Activated naive CD4-positive, alpha-beta T cell treated with anti-CD3 and anti-CD28 coated beads, Interleukin-2, amount 50 U/mL, for 72 hours (primary cell): ENCODE data around the gene NXT1. TPM values are rescaled to one million over a fixed set of nuclear protein-coding genes. Genes with fewer than 3 reads are reported as not detected.

Experiments
- ATAC-seq, 2 donors: fragments of 150-1000 bp; cut with Tn5 transposase; 2 replicates each; pipeline ENCODE4 v1.10.0; 2021; ENCODE audit warnings: mild to moderate bottlenecking in 2 of 2, moderate library complexity in 2 of 2
- DNase-seq, 2 donors: peaks; one replicate each; pipeline ENCODE4 v3.0.0; 2021 to 2022; ENCODE audit warnings: low spot score in 2 of 2
- H3K27ac Mint-ChIP-seq, 2 donors: one replicate each; pipeline ENCODE4 v1.8.0; 2022; ENCODE audit warnings: mild to moderate bottlenecking in 2 of 2, mixed read lengths in 2 of 2
- H3K36me3 Mint-ChIP-seq, 2 donors: one replicate each; pipeline ENCODE4 v1.8.0; 2022; ENCODE audit warnings: mixed read lengths in 2 of 2
- H3K9me3 Mint-ChIP-seq, 2 donors: one replicate each; pipeline ENCODE4 v1.8.0; 2022; ENCODE audit warnings: mixed read lengths in 2 of 2
- total RNA-seq, 2 donors: library from RNA; stranded (reverse); gene quantifications; one replicate each; pipeline ENCODE4 v1.2.3, GENCODE V29; 2022

NXT1 gene
- total RNA-seq, 2 donors from 2014 or later, result 37.0 to 45.9 TPM

DNA sequence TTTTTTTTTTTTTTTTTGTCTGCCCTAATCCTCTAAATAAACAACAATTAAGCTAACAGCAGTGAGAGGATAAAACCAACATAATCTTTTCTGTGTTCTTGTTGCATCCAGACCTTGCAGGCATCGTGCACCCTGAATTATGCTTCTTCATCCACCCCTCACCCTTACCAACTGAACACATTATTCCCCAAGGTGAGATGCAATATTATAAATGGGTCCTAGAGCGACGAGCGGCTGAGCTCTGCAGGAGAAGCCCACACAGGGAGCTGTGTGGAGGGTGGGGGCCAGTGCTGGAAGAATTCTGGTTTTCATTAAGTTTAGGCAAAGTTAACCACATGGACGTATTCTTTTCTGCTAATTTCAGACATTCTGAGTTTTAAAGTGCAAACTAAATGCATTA is 32.2 kb upstream of the NXT1 start:
- Mint-ChIP-seq H3K9me3 (no peaks in the 10 kb centered on the region), H3K36me3 (no peaks in the 10 kb centered on the region), H3K27ac (no peak overlapping the region)
- no peak for DNase-seq
- ATAC-seq, result no peak

- no peak overlapping the region for H3K27ac Mint-ChIP-seq
- DNase-seq (no peak), ATAC-seq (no peak)
- H3K36me3 Mint-ChIP-seq, result no peaks in the 10 kb centered on the region
- H3K9me3 Mint-ChIP-seq, result no peaks in the 10 kb centered on the region
Observed at GRCh38 chr20:23320317-23320716, 30.3 kb upstream of the NXT1 start.

- DNase-seq (no peak), ATAC-seq (no peak)
- H3K27ac Mint-ChIP-seq, result no peak overlapping the region
- peaks cover 0 to 6% of the 10 kb centered on the region in 2 donors for H3K36me3 Mint-ChIP-seq
- H3K9me3 Mint-ChIP-seq, result no peaks in the 10 kb centered on the region
Observed at GRCh38 chr20:23325107-23325506, 25.5 kb upstream of the NXT1 start.

- ATAC-seq (no peak), DNase-seq (no peak)
- no peak overlapping the region for H3K27ac Mint-ChIP-seq
- H3K9me3 Mint-ChIP-seq, result no peaks in the 10 kb centered on the region
- peaks cover 0 to 14% of the 10 kb centered on the region in 2 donors for H3K36me3 Mint-ChIP-seq
Observed at GRCh38 chr20:23326774-23327173, 23.8 kb upstream of the NXT1 start.

DNA sequence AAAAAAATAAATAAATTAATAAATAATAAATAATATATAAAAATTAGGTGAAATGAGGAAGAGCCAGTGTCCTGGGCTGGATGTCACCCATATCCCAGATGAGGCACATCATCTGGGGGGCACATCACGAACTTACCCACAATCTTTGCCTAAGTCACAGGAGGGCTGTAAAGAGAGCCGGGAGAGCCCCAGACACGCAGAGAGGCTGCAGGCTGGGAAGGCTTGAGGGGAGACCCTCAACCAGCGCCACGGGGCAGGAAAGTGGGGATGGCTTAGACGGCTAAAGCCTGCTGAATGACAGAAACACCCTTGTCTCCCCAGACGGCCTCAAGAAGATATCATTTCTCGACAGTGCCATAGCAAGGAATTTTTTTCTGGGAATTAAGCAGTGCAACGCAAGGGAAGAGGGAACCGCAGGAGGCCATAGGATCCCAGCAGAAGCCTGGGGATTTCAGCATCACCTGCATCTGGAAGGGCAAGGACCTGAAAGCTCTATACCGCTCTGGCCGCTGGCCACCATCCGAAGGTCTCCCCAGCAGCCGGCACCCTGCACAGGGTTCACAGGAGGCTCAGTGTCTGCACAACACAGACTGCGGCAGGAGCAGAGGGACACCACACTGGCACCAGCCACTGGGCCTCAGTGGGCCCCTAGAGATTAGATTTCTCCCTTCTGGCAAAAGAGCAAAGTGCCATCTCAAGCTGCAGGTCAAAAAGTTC is 22.8 kb upstream of the NXT1 start:
- peak overlapping the region in 1 of 2 donors; percentile 27 for H3K27ac Mint-ChIP-seq
- H3K36me3 Mint-ChIP-seq, result peaks cover 0 to 14% of the 10 kb centered on the region in 2 donors
- H3K9me3 Mint-ChIP-seq, result no peaks in the 10 kb centered on the region
- no peak for ATAC-seq
- no peak for DNase-seq

- H3K36me3 Mint-ChIP-seq, result peaks cover 0 to 18% of the 10 kb centered on the region in 2 donors
- no peak for DNase-seq
- no peak overlapping the region for H3K27ac Mint-ChIP-seq
- no peak for ATAC-seq
- no peaks in the 10 kb centered on the region for H3K9me3 Mint-ChIP-seq
Observed at GRCh38 chr20:23331450-23332350, 18.9 kb upstream of the NXT1 start.

DNA sequence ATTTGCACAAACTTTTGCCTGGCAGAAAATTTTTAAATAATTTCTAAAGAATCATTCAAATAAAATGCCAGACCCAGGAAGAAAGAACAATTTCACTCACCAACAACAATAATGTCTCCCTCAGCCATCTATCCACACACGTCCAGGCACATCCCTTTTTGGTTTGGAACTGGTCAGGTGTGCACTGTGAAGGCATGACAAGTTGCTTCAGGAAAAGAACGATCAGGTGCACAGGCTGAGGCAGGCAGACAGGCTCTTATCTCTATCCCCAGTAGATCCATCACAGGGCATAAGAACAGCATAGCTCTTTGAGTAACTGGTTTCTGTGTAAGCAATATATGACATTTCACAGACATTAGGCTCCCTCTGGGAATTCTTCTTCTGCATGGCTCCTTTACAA is 18.1 kb upstream of the NXT1 start:
- DNase-seq (no peak), ATAC-seq (no peak)
- H3K36me3 Mint-ChIP-seq, result peaks cover 0 to 18% of the 10 kb centered on the region in 2 donors

DNA sequence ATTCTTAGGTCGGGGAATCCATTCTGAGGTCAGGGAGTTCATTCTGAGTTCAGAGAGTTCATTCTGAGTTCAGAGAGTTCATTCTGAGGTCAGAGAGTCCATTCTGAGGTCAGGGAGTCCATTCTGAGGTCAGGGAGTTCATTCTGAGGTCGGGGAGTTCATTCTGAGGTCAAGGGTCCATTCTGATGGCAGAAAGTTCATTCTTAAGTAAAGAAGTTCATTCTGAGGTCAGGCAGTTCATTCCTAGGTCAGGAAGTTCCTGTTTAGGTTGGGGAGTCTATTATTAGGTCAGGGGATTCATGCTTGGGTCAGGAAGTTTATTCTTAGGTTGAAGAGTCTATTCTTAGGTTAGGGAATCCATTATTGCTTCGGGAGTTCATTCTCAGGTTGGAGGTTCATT is 16.5 kb upstream of the NXT1 start:
- ATAC-seq (no peak), DNase-seq (no peak)
- Mint-ChIP-seq H3K27ac (peak overlapping the region in 1 of 2 donors; percentile 45), H3K9me3 (no peaks in the 10 kb centered on the region), H3K36me3 (peaks cover 0 to 18% of the 10 kb centered on the region in 2 donors)

More for the DNA sequence above, 18.1 kb upstream of the NXT1 start:
- Mint-ChIP-seq H3K27ac (no peak overlapping the region), H3K9me3 (no peaks in the 10 kb centered on the region)

DNA sequence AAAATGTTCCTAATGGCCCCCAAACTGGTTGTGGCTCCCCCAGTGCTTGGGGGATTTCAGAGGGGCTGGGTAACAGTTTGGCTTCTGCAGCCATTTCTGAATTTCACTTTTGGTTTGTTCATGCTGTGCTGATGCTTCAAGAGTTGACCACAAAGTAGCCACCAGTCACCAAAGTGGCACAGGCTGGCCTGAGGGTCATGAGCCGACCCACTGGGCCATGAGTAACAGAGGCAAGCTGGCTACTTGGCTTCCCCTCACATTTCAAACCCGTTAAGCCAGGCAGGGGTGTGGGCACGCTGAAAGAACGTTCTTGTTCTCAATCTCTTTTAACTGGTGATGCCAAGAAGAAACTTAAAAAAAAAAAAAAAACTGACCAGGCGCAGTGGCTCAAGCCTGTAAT is 15.1 kb upstream of the NXT1 start:
- Mint-ChIP-seq H3K9me3 (no peaks in the 10 kb centered on the region), H3K36me3 (peaks cover 0 to 9% of the 10 kb centered on the region in 2 donors), H3K27ac (no peak overlapping the region)
- DNase-seq, result no peak
- ATAC-seq, result no peak

GRCh38 chr20:23336476-23336875 is 14.1 kb upstream of the NXT1 start:
- ATAC-seq, result no peak
- Mint-ChIP-seq H3K27ac (no peak overlapping the region), H3K36me3 (peaks cover 0 to 5% of the 10 kb centered on the region in 2 donors), H3K9me3 (no peaks in the 10 kb centered on the region)
- DNase-seq, result no peak

DNA sequence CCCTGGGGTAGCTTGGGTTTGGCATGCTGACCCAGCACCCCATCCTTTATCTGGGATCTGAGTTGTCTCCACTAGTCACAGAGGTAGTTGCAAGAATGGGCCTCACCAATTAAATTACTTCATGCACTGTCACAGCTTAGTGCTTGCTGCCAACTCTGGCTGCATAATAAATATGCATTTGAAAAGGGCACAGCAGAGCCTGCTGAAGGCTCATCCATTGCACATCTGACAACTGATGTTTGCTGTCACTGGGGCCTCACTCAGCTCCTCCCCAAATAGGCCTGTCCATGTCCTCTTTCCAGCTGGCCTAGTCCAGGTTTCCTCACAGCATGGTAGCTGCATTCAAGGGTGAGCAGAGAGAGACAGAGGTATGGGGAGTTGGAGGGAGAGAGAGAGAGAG is 13.3 kb upstream of the NXT1 start:
- peaks cover 0 to 5% of the 10 kb centered on the region in 2 donors for H3K36me3 Mint-ChIP-seq
- no peaks in the 10 kb centered on the region for H3K9me3 Mint-ChIP-seq

DNA sequence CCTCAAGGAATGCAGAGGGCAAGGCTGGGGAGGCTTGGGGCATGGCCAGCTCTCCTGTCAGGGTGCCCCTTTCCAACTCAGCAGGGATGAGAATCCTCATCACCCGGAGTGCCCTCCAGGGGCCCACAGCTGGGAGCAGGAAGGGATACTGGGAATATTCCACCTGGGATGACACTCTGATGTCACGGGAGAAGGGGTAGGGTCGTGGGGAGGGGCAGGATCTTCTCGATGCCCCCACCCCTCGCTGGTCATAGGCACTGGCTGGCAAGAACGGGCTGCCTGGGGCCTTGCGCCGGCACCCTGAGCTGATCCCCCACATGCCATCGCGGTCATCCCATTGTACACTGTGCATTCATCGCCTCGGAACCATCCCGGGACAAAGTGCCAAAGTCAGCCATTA is 10.6 kb upstream of the NXT1 start:
- Mint-ChIP-seq H3K36me3 (no peaks in the 10 kb centered on the region), H3K9me3 (no peaks in the 10 kb centered on the region), H3K27ac (no peak overlapping the region)
- ATAC-seq (no peak), DNase-seq (no peak)

More for the DNA sequence above, 13.3 kb upstream of the NXT1 start:
- H3K27ac Mint-ChIP-seq, result no peak overlapping the region
- DNase-seq (no peak), ATAC-seq (no peak)

GRCh38 chr20:23340524-23340923 is 10.1 kb upstream of the NXT1 start:
- ATAC-seq (peak in 1 of 2 donors; percentile 51), DNase-seq (no peak)
- Mint-ChIP-seq H3K36me3 (no peaks in the 10 kb centered on the region), H3K27ac (no peak overlapping the region), H3K9me3 (no peaks in the 10 kb centered on the region)

DNA sequence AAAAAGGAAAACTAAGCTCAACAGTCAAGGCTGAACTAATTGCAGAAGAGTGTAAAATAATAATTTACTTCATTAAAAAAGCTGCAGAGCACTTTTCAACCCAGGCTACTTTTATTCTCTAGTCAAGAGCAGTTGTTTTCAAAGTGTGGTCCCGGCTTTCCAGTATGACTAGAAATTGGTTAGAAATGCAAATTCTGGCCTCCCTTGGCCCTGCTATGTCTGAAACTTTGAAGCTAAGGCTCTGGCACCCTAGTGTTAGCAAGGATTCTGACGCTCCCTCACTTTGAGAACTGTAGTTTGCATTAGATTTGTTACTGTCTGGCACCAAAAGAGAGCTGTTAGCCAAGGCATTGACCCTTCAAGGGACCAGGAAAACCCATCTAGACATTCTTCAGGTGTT is 9.5 kb upstream of the NXT1 start:
- Mint-ChIP-seq H3K27ac (no peak overlapping the region), H3K9me3 (no peaks in the 10 kb centered on the region), H3K36me3 (no peaks in the 10 kb centered on the region)
- ATAC-seq, result no peak
- no peak for DNase-seq

DNA sequence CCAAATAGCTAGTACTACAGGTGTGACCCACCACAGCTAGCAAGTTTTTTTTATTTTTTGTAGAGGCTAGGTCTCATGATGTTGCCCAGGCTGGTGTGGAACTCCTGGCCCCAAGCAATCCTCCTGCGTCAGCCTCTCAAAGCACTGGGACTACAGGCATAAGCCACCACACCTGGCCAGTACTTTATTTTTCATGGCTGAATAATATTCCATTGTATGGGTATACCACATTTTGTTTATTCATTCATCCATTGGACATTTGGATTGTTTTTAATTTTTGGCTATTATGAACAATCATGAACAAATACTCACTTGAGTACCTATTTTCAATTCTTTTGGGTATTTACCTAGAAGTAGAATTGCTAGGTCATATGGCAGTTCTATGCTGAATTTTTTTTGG is 7.0 kb upstream of the NXT1 start:
- Mint-ChIP-seq H3K9me3 (no peaks in the 10 kb centered on the region), H3K36me3 (no peaks in the 10 kb centered on the region), H3K27ac (no peak overlapping the region)
- ATAC-seq (no peak), DNase-seq (no peak)

GRCh38 chr20:23344336-23344735 is 6.3 kb upstream of the NXT1 start:
- H3K9me3 Mint-ChIP-seq, result no peaks in the 10 kb centered on the region
- ATAC-seq (no peak), DNase-seq (no peak)
- H3K36me3 Mint-ChIP-seq, result no peaks in the 10 kb centered on the region
- H3K27ac Mint-ChIP-seq, result no peak overlapping the region

GRCh38 chr20:23346002-23346401 is 4.6 kb upstream of the NXT1 start:
- ATAC-seq, result no peak
- no peak for DNase-seq
- Mint-ChIP-seq H3K9me3 (no peaks in the 10 kb centered on the region), H3K27ac (no peak overlapping the region), H3K36me3 (peaks cover 0 to 7% of the 10 kb centered on the region in 2 donors)
